Astrocyte (in vitro differentiated cells and primary cell): ENCODE results near the gene HRAS.

ENCODE experiments used
- EZH2 ChIP-seq: IDR thresholded peaks from 2 replicates; pipeline ENCODE4 v1.6.1; 2012; ENCODE audit warnings: mild to moderate bottlenecking, low read length, inconsistent platforms; ENCODE audit not compliant: insufficient read depth
- TF ChIP-seq, protein P1 (sequence below): IDR thresholded peaks from 2 replicates; pipeline ENCODE4 v1.5.1; 2011; ENCODE audit warnings: low read depth, mild to moderate bottlenecking, inconsistent platforms, low read length, moderate library complexity; ENCODE audit not compliant: insufficient read depth

- TF ChIP-seq, protein P1, sequence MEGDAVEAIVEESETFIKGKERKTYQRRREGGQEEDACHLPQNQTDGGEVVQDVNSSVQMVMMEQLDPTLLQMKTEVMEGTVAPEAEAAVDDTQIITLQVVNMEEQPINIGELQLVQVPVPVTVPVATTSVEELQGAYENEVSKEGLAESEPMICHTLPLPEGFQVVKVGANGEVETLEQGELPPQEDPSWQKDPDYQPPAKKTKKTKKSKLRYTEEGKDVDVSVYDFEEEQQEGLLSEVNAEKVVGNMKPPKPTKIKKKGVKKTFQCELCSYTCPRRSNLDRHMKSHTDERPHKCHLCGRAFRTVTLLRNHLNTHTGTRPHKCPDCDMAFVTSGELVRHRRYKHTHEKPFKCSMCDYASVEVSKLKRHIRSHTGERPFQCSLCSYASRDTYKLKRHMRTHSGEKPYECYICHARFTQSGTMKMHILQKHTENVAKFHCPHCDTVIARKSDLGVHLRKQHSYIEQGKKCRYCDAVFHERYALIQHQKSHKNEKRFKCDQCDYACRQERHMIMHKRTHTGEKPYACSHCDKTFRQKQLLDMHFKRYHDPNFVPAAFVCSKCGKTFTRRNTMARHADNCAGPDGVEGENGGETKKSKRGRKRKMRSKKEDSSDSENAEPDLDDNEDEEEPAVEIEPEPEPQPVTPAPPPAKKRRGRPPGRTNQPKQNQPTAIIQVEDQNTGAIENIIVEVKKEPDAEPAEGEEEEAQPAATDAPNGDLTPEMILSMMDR: no peak
- TF ChIP-seq EZH2: no peak
Measured at GRCh38 chr11:575313-575995, 40.1 kb upstream of the HRAS start.
